HepG2 (cell line): ENCODE data around the gene ETS2. TPM values are rescaled to one million over a fixed set of nuclear protein-coding genes. Genes with fewer than 3 reads are reported as not detected.

ENCODE experiments used
- ATAC-seq: fragments of 200-7000 bp; cut with Tn5 transposase; 3 replicates; pipeline ENCODE4 v1.9.1; 2020; ENCODE audit warnings: mild to moderate bottlenecking, moderate library complexity
- BruUV-seq: library from RNA; stranded (reverse); fragments of 400-500 nt; replicated peaks from 2 replicates; lab custom pipeline; 2021; lab: Mats Ljungman, UMichigan
- CTCF ChIA-PET: fragments of 300-600 bp; formaldehyde crosslinking; extraction: SDS; loops from one replicate; lab custom pipeline; 2021; ENCODE audit warnings: low total read pairs, inconsistent platforms, low intra/inter-chr PET ratio; lab: Yijun Ruan, JAX
- POLR2A ChIA-PET: fragments of 350-600 bp; sonication (Branson Sonifier 250); formaldehyde crosslinking; loops from one replicate; lab custom pipeline; 2020; ENCODE audit warnings: antibody characterized with exemption, inconsistent platforms; lab: Yijun Ruan, JAX
- DNase-seq: peaks from one replicate; pipeline ENCODE4 v3.0.0-alpha.2; 2015; ENCODE audit warnings: low spot score
- FAIRE-seq: peaks from 3 replicates; lab custom pipeline; 2011; peaks lifted over from hg19 to GRCh38; lab: Jason Lieb, UNC
- H2AFZ ChIP-seq: one replicate; pipeline ENCODE4 v1.6.1; 2011; ENCODE audit warnings: low read length, inconsistent platforms
- H3K27ac ChIP-seq: fragments of 300-600 bp; 3 replicates; pipeline ENCODE4 v1.8.0; 2011; ENCODE audit warnings: mixed run types, mild to moderate bottlenecking, mixed read lengths, low read length, inconsistent platforms; ENCODE audit not compliant: insufficient read depth; ENCODE audit errors: extremely low read length
- H3K27me3 ChIP-seq, 2 experiments: fragments of 200-600 bp in 1 of 2; 2 replicates in 1 of 2; 3 replicates in 1 of 2; pipeline versions ENCODE4 v1.6.0 to v1.8.0; 2011; ENCODE audit warnings: low read length in 2 of 2, mild to moderate bottlenecking in 2 of 2, moderate library complexity in 2 of 2, inconsistent platforms in 1 of 2; ENCODE audit not compliant: insufficient read depth in 2 of 2, control insufficient read depth in 1 of 2
- H3K36me3 ChIP-seq, 2 experiments: fragments of 200-600 bp in 1 of 2; replicated peaks in 1 of 2; 2 replicates in 1 of 2; 3 replicates in 1 of 2; pipeline versions ENCODE4 v1.5.1 to v1.8.0; 2011; ENCODE audit warnings: low read length in 2 of 2, inconsistent platforms in 1 of 2; ENCODE audit not compliant: insufficient read depth in 2 of 2, control insufficient read depth in 1 of 2
- H3K4me1 ChIP-seq: 2 replicates; pipeline ENCODE4 v1.5.1; 2012; ENCODE audit warnings: low read length, inconsistent platforms; ENCODE audit not compliant: insufficient read depth
- H3K4me2 ChIP-seq: 2 replicates; pipeline ENCODE4 v1.6.0; 2011; ENCODE audit warnings: low read depth, low read length, inconsistent platforms
- H3K4me3 ChIP-seq, 3 experiments: fragments of 200-600 bp in 1 of 3; sonication (generic), shearing (Covaris generic) in 1 of 3; replicated peaks in 1 of 3; 2 replicates each; pipeline ENCODE4 v1.5.1; 2011 to 2016; ENCODE audit warnings: low read length in 3 of 3, inconsistent platforms in 2 of 3, low read depth in 2 of 3, mild to moderate bottlenecking in 2 of 3, control low read depth in 1 of 3, mixed read lengths in 1 of 3; ENCODE audit not compliant: insufficient read depth in 1 of 3
- H3K79me2 ChIP-seq: one replicate; pipeline ENCODE4 v1.6.1; 2011; ENCODE audit warnings: low read length, inconsistent platforms; ENCODE audit not compliant: insufficient read depth
- H3K9ac ChIP-seq: 2 replicates; pipeline ENCODE4 v1.6.0; 2011; ENCODE audit warnings: mild to moderate bottlenecking, low read depth, low read length, inconsistent platforms; ENCODE audit not compliant: insufficient read depth
- H3K9me3 ChIP-seq: 2 replicates; pipeline ENCODE4 v1.5.1; 2012; ENCODE audit warnings: mild to moderate bottlenecking, low read length
- H4K20me1 ChIP-seq: 2 replicates; pipeline ENCODE4 v1.6.0; 2011; ENCODE audit warnings: inconsistent platforms, mild to moderate bottlenecking, low read length, moderate library complexity; ENCODE audit not compliant: insufficient read depth
- ARID2 ChIP-seq: sonication (generic); formaldehyde crosslinking; IDR thresholded peaks from 2 replicates; pipeline ENCODE4 v1.8.1; 2022; ENCODE audit warnings: mild to moderate bottlenecking, missing genetic modification reagents, borderline replicate concordance
- DMAP1 ChIP-seq: IDR thresholded peaks from 2 replicates; pipeline ENCODE4 v1.6.1; 2016
- HOXA3 ChIP-seq: sonication (generic); formaldehyde crosslinking; IDR thresholded peaks from 2 replicates; pipeline ENCODE4 v1.5.0; 2020; ENCODE audit warnings: missing genetic modification reagents
- KAT8 ChIP-seq: IDR thresholded peaks from 2 replicates; pipeline ENCODE4 v1.6.1; 2016; ENCODE audit warnings: missing genetic modification reagents, missing compliant biosample characterization
- MXD1 ChIP-seq: sonication (generic); formaldehyde crosslinking; IDR thresholded peaks from 2 replicates; pipeline ENCODE4 v1.4.0; 2020; ENCODE audit warnings: mild to moderate bottlenecking, missing genetic modification reagents
- PRPF4 ChIP-seq: fragments of 200-400 bp; formaldehyde crosslinking; IDR thresholded peaks from 2 replicates; pipeline ENCODE4 v1.6.1; 2016; ENCODE audit warnings: low read length, low read depth; ENCODE audit not compliant: poor library complexity, severe bottlenecking
- RBFOX2 ChIP-seq: fragments of 200-400 bp; formaldehyde crosslinking; IDR thresholded peaks from 2 replicates; pipeline ENCODE4 v1.6.1; 2017; ENCODE audit warnings: low read depth, mild to moderate bottlenecking, low read length
- RXRB ChIP-seq: IDR thresholded peaks from 2 replicates; pipeline ENCODE4 v1.6.1; 2016; ENCODE audit warnings: borderline replicate concordance, missing genetic modification reagents, missing compliant biosample characterization
- SRF ChIP-seq: IDR thresholded peaks from 2 replicates; pipeline ENCODE4 v1.6.1; 2011; ENCODE audit warnings: mild to moderate bottlenecking, low read depth, low read length, moderate library complexity
- TOPORS ChIP-seq: sonication (generic); formaldehyde crosslinking; IDR thresholded peaks from 2 replicates; pipeline ENCODE4 v1.8.0; 2023; ENCODE audit warnings: mild to moderate bottlenecking, missing genetic modification reagents
- UBTF ChIP-seq: sonication (generic); formaldehyde crosslinking; IDR thresholded peaks from 2 replicates; pipeline ENCODE4 v1.4.0; 2020; ENCODE audit warnings: mild to moderate bottlenecking, missing genetic modification reagents
- ZBTB2 ChIP-seq: sonication (generic); formaldehyde crosslinking; IDR thresholded peaks from 2 replicates; pipeline ENCODE4 v1.8.0; 2022; ENCODE audit warnings: low read depth, missing genetic modification reagents
- ZFAT ChIP-seq: sonication (generic); formaldehyde crosslinking; conservative IDR thresholded peaks from 2 replicates; pipeline ENCODE4 v1.8.1; 2023; ENCODE audit warnings: missing genetic modification reagents, inconsistent platforms
- ZFP82 ChIP-seq: sonication (generic); formaldehyde crosslinking; IDR thresholded peaks from 2 replicates; pipeline ENCODE4 v1.5.1; 2020; ENCODE audit warnings: mild to moderate bottlenecking, missing genetic modification reagents, borderline replicate concordance
- ZNF12 ChIP-seq: sonication (generic); formaldehyde crosslinking; IDR thresholded peaks from 2 replicates; pipeline ENCODE4 v1.5.0; 2020; ENCODE audit warnings: missing genetic modification reagents
- ZNF383 ChIP-seq: sonication (generic); formaldehyde crosslinking; IDR thresholded peaks from 2 replicates; pipeline ENCODE4 v1.4.0; 2020; ENCODE audit warnings: missing genetic modification reagents, mild to moderate bottlenecking, borderline replicate concordance
- ZNF607 ChIP-seq: sonication (generic); formaldehyde crosslinking; IDR thresholded peaks from 2 replicates; pipeline ENCODE4 v1.5.1; 2020; ENCODE audit warnings: missing genetic modification reagents, mild to moderate bottlenecking, borderline replicate concordance
- ZNF672 ChIP-seq: sonication (generic); formaldehyde crosslinking; IDR thresholded peaks from 2 replicates; pipeline ENCODE4 v1.8.1; 2022; ENCODE audit warnings: missing genetic modification reagents
- ZNF691 ChIP-seq: sonication (generic); formaldehyde crosslinking; IDR thresholded peaks from 2 replicates; pipeline ENCODE4 v1.4.0; 2020; ENCODE audit warnings: missing genetic modification reagents, low read depth, mild to moderate bottlenecking, borderline replicate concordance
- in situ Hi-C: cut with HindIII; loops from 2 replicates; pipeline ENCODE4 v1.10.0; 2017; ENCODE audit warnings: low pct_unique_long_range_greater_than_20kb; ENCODE audit not compliant: extremely low pct_ligation_motif_present
- intact Hi-C: fragments of 100-400 bp; cut with micrococcal nuclease; formaldehyde crosslinking; loops from one replicate; pipeline ENCODE4 v1.10.0; 2022; ENCODE audit not compliant: unreplicated experiment
- polyA plus RNA-seq, 8 experiments: library from polyadenylated mRNA; depleted of rRNA in 3 of 8; stranded (reverse) in 7 of 8; unstranded in 1 of 8; fragments of >200 nt; fragmentation: Illumina TruSeq in 4 of 8; extraction: Trizol in 4 of 8; gene quantifications; 2 replicates each; pipeline versions ENCODE4 v1.2.1 to v1.2.3, GENCODE V29; 2011 to 2016; ENCODE audit warnings: low read depth in 4 of 8, missing spikeins in 1 of 8, mixed read lengths in 1 of 8; ENCODE audit not compliant: insufficient read depth in 1 of 8
- total RNA-seq, 5 experiments: library from RNA; depleted of rRNA; stranded (reverse); fragments of >200 nt; fragmentation: Illumina TruSeq; extraction: Trizol; gene quantifications; 2 replicates each; pipeline ENCODE4 v1.2.3, GENCODE V29; 2016; ENCODE audit warnings: low read depth in 1 of 5

ETS2 gene
- total and polyA plus RNA-seq, 2 of the 13 experiments (the other 11 are each of a cell fraction or from before 2014, with no cell fraction given): 24.6 to 64.4 TPM

- no TSS peak for BruUV-seq
- no peak overlapping the region for H3K27ac ChIP-seq
- peaks cover 3 to 29% of the 10 kb centered on the region in 2 experiments; a peak in 4 of 5 replicates for H3K27me3 ChIP-seq
- CTCF ChIA-PET: no interaction called here
- H3K4me3 ChIP-seq: no peak overlapping the region
- no peak overlapping the region for H3K4me2 ChIP-seq
- intact Hi-C loops (no loop called here), in situ Hi-C loops (no loop called here)
- no peaks in the 10 kb centered on the region for H3K36me3 ChIP-seq
- FAIRE-seq: no peak
- no peaks in the 10 kb centered on the region for H3K9me3 ChIP-seq
- no peak for ATAC-seq
- POLR2A ChIA-PET: interaction anchor here (2.0 kb wide), 1 partner anchor 16 kb away, joined by 6 read pairs; no protein-coding TSS in a partner anchor
- H2AFZ ChIP-seq: no peak overlapping the region
- no peaks in the 10 kb centered on the region for H3K79me2 ChIP-seq
- H4K20me1 ChIP-seq: no peaks in the 10 kb centered on the region
- DNase-seq: no peak
- TF ChIP-seq ZNF691 (CRISPR knock-in tag): no peak
- TF ChIP-seq TOPORS: no peak
- TF ChIP-seq ZNF383 (CRISPR knock-in tag): no peak
- no peak for TF ChIP-seq ZBTB2 (CRISPR knock-in tag)
- no peak for TF ChIP-seq DMAP1 (CRISPR knock-in tag)
- TF ChIP-seq SRF: no peak
- no peak for TF ChIP-seq ZFAT (CRISPR knock-in tag)
- TF ChIP-seq PRPF4: no peak
- TF ChIP-seq ZNF607: no peak
- no peak for TF ChIP-seq ZNF672 (CRISPR knock-in tag)
- no peak for TF ChIP-seq HOXA3 (CRISPR knock-in tag)
- TF ChIP-seq KAT8 (CRISPR knock-in tag): no peak
- TF ChIP-seq ZFP82 (CRISPR knock-in tag): no peak
- no peak for TF ChIP-seq ZNF12 (CRISPR knock-in tag)
- no peak for TF ChIP-seq RBFOX2
- TF ChIP-seq RXRB (CRISPR knock-in tag): no peak
- TF ChIP-seq MXD1 (CRISPR knock-in tag): no peak
- no peak for TF ChIP-seq ARID2 (CRISPR knock-in tag)
- TF ChIP-seq UBTF (CRISPR knock-in tag): no peak
- no peak overlapping the region for H3K9ac ChIP-seq
- H3K4me1 ChIP-seq: peaks cover 40% of the 10 kb centered on the region
Observed at GRCh38 chr21:38772646-38773045, 33.1 kb upstream of the ETS2 start.
